Endodermal cell (in vitro differentiated cells): ENCODE results near the gene ETNPPL. TPM values are rescaled to one million over a fixed set of nuclear protein-coding genes. Genes with fewer than 3 reads are reported as not detected.

ENCODE experiments used
- DNase-seq: peaks from one replicate; pipeline ENCODE4 v3.0.0-alpha.2; 2017
- H3K27ac ChIP-seq: 2 replicates; pipeline ENCODE4 v1.5.1; 2013; ENCODE audit warnings: mild to moderate bottlenecking, low read depth, low read length, moderate library complexity
- H3K27me3 ChIP-seq: 2 replicates; pipeline ENCODE4 v1.6.1; 2013; ENCODE audit warnings: mild to moderate bottlenecking, low read length, moderate library complexity; ENCODE audit not compliant: insufficient read depth, control insufficient read depth, poor library complexity, severe bottlenecking
- H3K36me3 ChIP-seq: 2 replicates; pipeline ENCODE4 v1.7.0; 2013; ENCODE audit warnings: mild to moderate bottlenecking, low read length, moderate library complexity; ENCODE audit not compliant: control insufficient read depth, insufficient read depth
- H3K4me1 ChIP-seq: one replicate; pipeline ENCODE4 v1.7.0; 2013; ENCODE audit warnings: low read length; ENCODE audit not compliant: control insufficient read depth, insufficient read depth
- H3K4me3 ChIP-seq: 2 replicates; pipeline ENCODE4 v1.5.1; 2013; ENCODE audit warnings: mild to moderate bottlenecking, low read length, moderate library complexity
- H3K9ac ChIP-seq: 2 replicates; pipeline ENCODE4 v1.6.1; 2013; ENCODE audit warnings: mild to moderate bottlenecking, low read length, moderate library complexity; ENCODE audit not compliant: poor library complexity, severe bottlenecking; ENCODE audit errors: extremely low read depth
- H3K9me3 ChIP-seq: 2 replicates; pipeline ENCODE4 v1.6.1; 2013; ENCODE audit warnings: mild to moderate bottlenecking, low read length, moderate library complexity; ENCODE audit not compliant: control insufficient read depth
- H3K27ac Mint-ChIP-seq: 2 replicates; pipeline ENCODE4 v1.8.0; 2020; ENCODE audit warnings: mixed read lengths
- H3K27me3 Mint-ChIP-seq: 2 replicates; pipeline ENCODE4 v1.8.0; 2021; ENCODE audit warnings: mild to moderate bottlenecking, mixed read lengths; ENCODE audit not compliant: insufficient read depth
- H3K36me3 Mint-ChIP-seq: 2 replicates; pipeline ENCODE4 v1.8.0; 2020; ENCODE audit warnings: low read depth, mixed read lengths
- H3K4me1 Mint-ChIP-seq: 2 replicates; pipeline ENCODE4 v1.8.0; 2020; ENCODE audit warnings: mixed read lengths
- H3K4me3 Mint-ChIP-seq: 2 replicates; pipeline ENCODE4 v1.8.0; 2020; ENCODE audit warnings: mild to moderate bottlenecking, moderate library complexity, mixed read lengths
- H3K9me3 Mint-ChIP-seq: 2 replicates; pipeline ENCODE4 v1.8.0; 2020; ENCODE audit warnings: mild to moderate bottlenecking, mixed read lengths
- CTCF ChIP-seq: fragments of 200-600 bp; sonication (generic); conservative IDR thresholded peaks from 2 replicates; pipeline ENCODE4 v1.5.0; 2021; ENCODE audit warnings: antibody characterized with exemption, mild to moderate bottlenecking
- whole genome bisulfite sequencing, 2 experiments: methylation state at CpG; one replicate each; pipeline versions ENCODE4 v1.1.5 to v1.1.7; 2013; ENCODE audit warnings: missing lambda C conversion rate in 2 of 2, mixed read lengths in 1 of 2; ENCODE audit not compliant: insufficient coverage in 1 of 2, insufficient read length in 1 of 2; 5-methylcytosine and 5-hydroxymethylcytosine counted together
- total RNA-seq, 2 donors: library from RNA; stranded (reverse); fragmentation: NEBNext Ultra II Directional in 1 of 2; extraction: Animal tissue kit (Norgen Biotek cat#: 25700) in 1 of 2; gene quantifications; 2 replicates in 1 of 2; 3 replicates in 1 of 2; pipeline ENCODE4 v1.2.1, GENCODE V29; 2021

The ETNPPL gene
- total RNA-seq, 2 donors from 2014 or later: 9.6 to 13.2 TPM

- peaks cover 2% of the 10 kb centered on the region for H3K4me1 Mint-ChIP-seq
- no peaks in the 10 kb centered on the region for H3K9me3 Mint-ChIP-seq
- DNase-seq: no peak
- no peak overlapping the region for H3K4me3 Mint-ChIP-seq
- Histone ChIP-seq H3K27ac (no peak overlapping the region), H3K9ac (no peak overlapping the region), H3K27me3 (no peaks in the 10 kb centered on the region), H3K4me1 (no peaks in the 10 kb centered on the region), H3K9me3 (no peaks in the 10 kb centered on the region), H3K36me3 (no peaks in the 10 kb centered on the region), H3K4me3 (no peak overlapping the region)
- H3K36me3 Mint-ChIP-seq: no peaks in the 10 kb centered on the region
- peaks cover 6% of the 10 kb centered on the region for H3K27me3 Mint-ChIP-seq
- no peak for TF ChIP-seq CTCF
- no peak overlapping the region for H3K27ac Mint-ChIP-seq
- 93% methylated on average over 5 to 9 of the region's 9 CpGs for WGBS, 2 experiments
These were observed 25.9 kb upstream of the ETNPPL start for GRCh38 chr4:108788731-108789130.

- H3K27ac ChIP-seq: no peak overlapping the region
- H3K9me3 ChIP-seq: no peaks in the 10 kb centered on the region
- no peaks in the 10 kb centered on the region for H3K27me3 ChIP-seq
- Mint-ChIP-seq H3K4me3 (no peak overlapping the region), H3K36me3 (no peaks in the 10 kb centered on the region), H3K4me1 (peaks cover 2% of the 10 kb centered on the region), H3K27me3 (peaks cover 6% of the 10 kb centered on the region), H3K27ac (no peak overlapping the region), H3K9me3 (no peaks in the 10 kb centered on the region)
- DNase-seq: no peak
- H3K36me3 ChIP-seq: no peaks in the 10 kb centered on the region
- H3K4me3 ChIP-seq: no peak overlapping the region
- TF ChIP-seq CTCF: no peak
- H3K4me1 ChIP-seq: no peaks in the 10 kb centered on the region
- WGBS, 2 experiments: 96 to 99% methylated on average over 12 to 16 of the region's 16 CpGs
- no peak overlapping the region for H3K9ac ChIP-seq
These were observed 24.9 kb upstream of the ETNPPL start for GRCh38 chr4:108787724-108788123.

GRCh38 chr4:108787106-108787505 lies 24.3 kb upstream of the ETNPPL start:
- Mint-ChIP-seq H3K27ac (no peak overlapping the region), H3K4me3 (no peak overlapping the region), H3K27me3 (peaks cover 6% of the 10 kb centered on the region), H3K4me1 (peaks cover 2% of the 10 kb centered on the region), H3K9me3 (no peaks in the 10 kb centered on the region), H3K36me3 (no peaks in the 10 kb centered on the region)
- no peak for DNase-seq
- Histone ChIP-seq H3K4me3 (no peak overlapping the region), H3K36me3 (no peaks in the 10 kb centered on the region), H3K27me3 (no peaks in the 10 kb centered on the region), H3K4me1 (no peaks in the 10 kb centered on the region), H3K9ac (no peak overlapping the region), H3K9me3 (no peaks in the 10 kb centered on the region), H3K27ac (no peak overlapping the region)
- no peak for TF ChIP-seq CTCF
- 87 to 89% methylated on average over 9 to 14 of the region's 14 CpGs for WGBS, 2 experiments
